ENCODE data around the gene NINJ1.

Gene NINJ1

DNA sequence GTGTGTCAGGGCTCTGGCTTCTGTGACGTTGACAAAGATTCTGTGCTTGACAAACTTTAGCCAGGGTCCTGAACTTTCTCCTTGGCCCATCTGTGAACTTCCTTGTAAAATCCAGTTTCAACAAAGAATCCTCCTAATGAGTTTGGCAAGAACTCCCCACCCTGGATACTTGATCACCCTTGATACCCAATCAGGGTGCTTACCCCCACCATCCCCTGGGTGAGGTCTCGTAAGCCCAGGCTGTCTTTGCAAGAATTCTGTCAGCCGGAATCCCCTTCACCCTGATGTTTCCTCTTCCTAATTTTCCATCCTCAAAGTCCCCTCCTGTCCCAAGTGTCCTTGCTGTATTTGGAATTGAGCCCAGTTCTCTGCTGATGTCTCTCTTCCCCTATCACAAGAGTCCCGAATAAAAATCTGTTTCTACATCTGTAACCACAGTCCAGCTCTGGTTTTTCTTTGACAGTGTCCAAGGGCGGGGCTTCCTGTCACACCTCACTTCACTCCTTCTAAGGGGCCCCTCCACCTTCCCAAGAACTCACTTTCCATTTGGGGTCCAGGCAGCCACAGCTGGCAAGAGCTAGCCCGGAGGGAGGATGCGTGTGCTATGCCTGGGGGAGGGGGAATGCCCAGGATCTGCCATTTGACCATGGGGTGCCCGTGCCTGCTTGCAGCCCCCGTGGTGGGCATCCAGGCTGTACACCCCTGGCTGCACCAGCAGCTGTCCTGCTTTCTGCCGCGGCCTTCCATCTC is 40.7 kb downstream of the NINJ1 start:
- DNase-seq (ENCODE audit: low read depth) = no peak
- no peak overlapping the region for H3K4me3 ChIP-seq (ENCODE audit: low read length)
- TF ChIP-seq, protein P1, sequence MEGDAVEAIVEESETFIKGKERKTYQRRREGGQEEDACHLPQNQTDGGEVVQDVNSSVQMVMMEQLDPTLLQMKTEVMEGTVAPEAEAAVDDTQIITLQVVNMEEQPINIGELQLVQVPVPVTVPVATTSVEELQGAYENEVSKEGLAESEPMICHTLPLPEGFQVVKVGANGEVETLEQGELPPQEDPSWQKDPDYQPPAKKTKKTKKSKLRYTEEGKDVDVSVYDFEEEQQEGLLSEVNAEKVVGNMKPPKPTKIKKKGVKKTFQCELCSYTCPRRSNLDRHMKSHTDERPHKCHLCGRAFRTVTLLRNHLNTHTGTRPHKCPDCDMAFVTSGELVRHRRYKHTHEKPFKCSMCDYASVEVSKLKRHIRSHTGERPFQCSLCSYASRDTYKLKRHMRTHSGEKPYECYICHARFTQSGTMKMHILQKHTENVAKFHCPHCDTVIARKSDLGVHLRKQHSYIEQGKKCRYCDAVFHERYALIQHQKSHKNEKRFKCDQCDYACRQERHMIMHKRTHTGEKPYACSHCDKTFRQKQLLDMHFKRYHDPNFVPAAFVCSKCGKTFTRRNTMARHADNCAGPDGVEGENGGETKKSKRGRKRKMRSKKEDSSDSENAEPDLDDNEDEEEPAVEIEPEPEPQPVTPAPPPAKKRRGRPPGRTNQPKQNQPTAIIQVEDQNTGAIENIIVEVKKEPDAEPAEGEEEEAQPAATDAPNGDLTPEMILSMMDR (conservative IDR thresholded peaks at IDR 0.05; ENCODE audit: low read depth, low read length) = no peak

DNA sequence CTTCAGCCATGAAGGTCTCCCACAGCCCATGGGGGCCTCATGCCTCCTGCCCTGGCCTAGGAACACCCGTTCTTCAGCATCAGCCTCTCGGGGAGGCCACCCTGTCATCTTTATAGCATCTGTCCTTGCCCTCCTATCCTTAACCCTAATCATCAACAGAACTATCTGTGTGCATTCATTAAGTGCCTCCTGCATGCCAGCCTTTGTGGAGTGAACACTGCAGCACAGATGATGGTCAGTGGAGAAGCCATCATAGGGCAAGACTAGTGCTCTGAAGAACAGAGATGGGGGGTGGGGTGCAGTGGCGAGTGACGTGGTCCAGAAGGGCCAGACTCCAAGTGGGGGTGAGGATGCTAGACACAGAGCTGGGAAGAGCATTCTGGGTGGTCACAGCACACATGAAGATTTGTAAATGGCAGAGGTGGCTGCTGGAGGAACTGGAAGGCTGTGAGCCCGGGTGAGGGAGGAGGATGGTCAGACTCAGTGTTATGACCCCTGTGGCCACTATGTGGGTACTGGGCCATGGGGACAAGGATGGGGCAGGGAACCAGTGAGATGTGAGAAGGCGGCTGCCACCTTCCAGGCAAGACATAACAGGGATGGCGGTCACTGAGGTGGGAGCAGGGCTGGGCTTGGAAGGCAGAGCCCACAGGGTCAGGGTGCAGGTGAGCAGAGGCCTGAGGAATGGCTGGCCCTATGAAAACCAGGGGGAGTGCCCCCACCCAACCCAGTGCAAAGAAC is 41.6 kb downstream of the NINJ1 start:
- TF ChIP-seq, protein P1 (conservative IDR thresholded peaks at IDR 0.05; ENCODE audit: low read depth, low read length) = no peak
- no peak for DNase-seq (ENCODE audit: low read depth)
- H3K4me3 ChIP-seq (ENCODE audit: low read length) = no peak overlapping the region

GRCh38 chr9:93091453-93092081 is 42.5 kb downstream of the NINJ1 start:
- peak; percentile 56 for DNase-seq (ENCODE audit: low read depth)
- no peak overlapping the region for H3K4me3 ChIP-seq (ENCODE audit: low read length)
- TF ChIP-seq, protein P1 (conservative IDR thresholded peaks at IDR 0.05; ENCODE audit: low read depth, low read length) = no peak

- DNase-seq (ENCODE audit: low read depth) = no peak
- no peak overlapping the region for H3K4me3 ChIP-seq (ENCODE audit: low read length)
- TF ChIP-seq, protein P1 (conservative IDR thresholded peaks at IDR 0.05; ENCODE audit: low read depth, low read length) = no peak
Measured at GRCh38 chr9:93091056-93091452, 43.0 kb downstream of the NINJ1 start.

DNA sequence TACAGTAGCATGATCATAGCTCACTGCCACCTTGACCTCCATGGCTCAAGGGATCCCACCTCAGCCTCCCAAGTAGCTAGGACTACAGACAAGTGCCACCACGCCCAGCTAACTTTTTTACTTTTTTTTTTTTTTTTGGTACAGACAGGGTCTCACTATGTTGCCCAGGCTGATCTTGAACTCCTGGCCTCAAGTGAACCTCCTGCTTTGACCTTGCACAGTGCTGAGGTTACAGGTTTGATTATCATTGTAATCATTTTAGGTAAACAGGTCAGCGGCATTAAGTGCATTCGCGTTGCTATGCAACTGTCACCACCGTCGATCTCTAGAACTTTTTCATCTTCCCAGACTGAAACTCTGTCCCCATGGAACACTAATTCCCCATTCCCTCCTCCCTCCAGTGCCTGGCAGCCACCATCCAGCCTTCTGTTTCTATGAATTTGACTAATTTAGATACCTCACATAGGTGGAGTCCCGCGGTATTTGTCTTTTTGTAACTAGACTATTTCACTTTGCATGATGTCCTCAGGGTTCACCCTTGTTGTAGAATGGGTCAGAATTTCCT is 43.9 kb downstream of the NINJ1 start:
- H3K4me3 ChIP-seq (ENCODE audit: low read length) = no peak overlapping the region
- TF ChIP-seq, protein P1 (conservative IDR thresholded peaks at IDR 0.05; ENCODE audit: low read depth, low read length) = no peak
- DNase-seq (ENCODE audit: low read depth) = no peak

DNA sequence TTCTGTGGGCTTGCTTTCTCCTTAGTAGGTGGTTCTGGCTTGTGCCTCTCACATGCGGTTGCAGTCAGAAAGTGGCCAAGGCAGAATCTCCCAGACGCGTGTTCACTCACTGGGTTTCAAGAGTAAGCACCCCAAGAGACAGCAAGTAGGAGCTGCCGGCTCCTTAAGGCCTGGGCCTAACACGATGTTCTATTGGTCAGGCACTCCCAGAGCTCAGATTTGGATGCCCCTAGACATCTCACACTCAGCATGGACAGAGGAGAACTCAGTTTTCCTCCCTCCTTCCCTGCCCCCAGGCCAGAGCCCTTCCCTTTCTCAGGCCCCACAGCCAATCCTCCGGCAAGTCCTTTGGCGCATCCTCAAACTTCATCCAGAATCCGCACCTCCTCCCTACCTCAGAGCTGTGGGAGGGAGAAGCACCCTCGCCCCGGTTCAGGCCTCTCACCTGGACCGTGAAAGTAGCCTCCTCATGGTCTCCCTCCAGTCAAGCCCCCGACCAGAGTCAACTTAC is 44.5 kb downstream of the NINJ1 start:
- TF ChIP-seq, protein P1 (conservative IDR thresholded peaks at IDR 0.05; ENCODE audit: low read depth, low read length) = no peak
- DNase-seq (ENCODE audit: low read depth) = no peak
- H3K4me3 ChIP-seq (ENCODE audit: low read length) = no peak overlapping the region

All from retinal pigment epithelial cell (primary cell).